Stimulated activated CD8-positive, alpha-beta memory T cell treated with anti-CD3 and anti-CD28 coated beads, Interleukin-12 subunit alpha, Interleukin-12 subunit beta, amount 100 ng/mL, for 1 hour (primary cell): ENCODE measurements around the gene KRTAP4-7.
"Not testable (repeated sequence)": the region's sequence is repeated elsewhere in the genome, so short reads cannot be mapped to it uniquely, and the experiment has no call there.

Experiments
- DNase-seq: peaks from one replicate; pipeline ENCODE4 v3.0.0-alpha.2; 2020; ENCODE audit warnings: low read depth

Gene KRTAP4-7

GRCh38 chr17:41108728-41109386, 24.9 kb downstream of the KRTAP4-7 start:
- DNase-seq, result not testable (repeated sequence)

- no peak for DNase-seq
Observed at GRCh38 chr17:41111151-41111885, 27.4 kb downstream of the KRTAP4-7 start.

GRCh38 chr17:41116297-41116696, 32.3 kb downstream of the KRTAP4-7 start:
- no peak for DNase-seq

- DNase-seq, result not testable (repeated sequence)
Observed at GRCh38 chr17:41117846-41118386, 34.0 kb downstream of the KRTAP4-7 start, which contains the start of gene KRTAP4-11. Gene KRTAP4-11, minus strand, starts transcription at chr17:41118373. Its CDS starts 58 bp downstream, at chr17:41118315.

- DNase-seq, result no peak
Observed at GRCh38 chr17:41118721-41119120, 34.8 kb downstream of the KRTAP4-7 start.

GRCh38 chr17:41119696-41120690, 36.0 kb downstream of the KRTAP4-7 start:
- not testable (repeated sequence) for DNase-seq

- no peak for DNase-seq
Observed at GRCh38 chr17:41121742-41122141, 37.8 kb downstream of the KRTAP4-7 start.

GRCh38 chr17:41123292-41123990, 39.5 kb downstream of the KRTAP4-7 start:
- DNase-seq, result not testable (repeated sequence)

- DNase-seq, result not testable (repeated sequence)
Observed at GRCh38 chr17:41123991-41124371, 40.0 kb downstream of the KRTAP4-7 start, which contains the start of gene KRTAP4-12. Gene KRTAP4-12, minus strand, starts transcription at chr17:41124182. Its CDS starts 60 bp downstream, at chr17:41124122.

GRCh38 chr17:41125064-41125463, 41.1 kb downstream of the KRTAP4-7 start:
- DNase-seq, result no peak

GRCh38 chr17:41126412-41126811, 42.5 kb downstream of the KRTAP4-7 start:
- no peak for DNase-seq

GRCh38 chr17:41127371-41127770, 43.4 kb downstream of the KRTAP4-7 start:
- DNase-seq, result no peak

- DNase-seq, result no peak
Observed at GRCh38 chr17:41131979-41132378, 48.0 kb downstream of the KRTAP4-7 start.

GRCh38 chr17:41133880-41134735, 50.2 kb downstream of the KRTAP4-7 start:
- no peak for DNase-seq
